Thyroid gland (tissue), 4 donors: Measurements from ENCODE around the gene METTL22.

Source experiments
- POLR2A ChIP-seq, 2 donors: fragments of 450-650 bp; IDR thresholded peaks; one replicate each; pipeline ENCODE4 v1.6.1; 2017; ENCODE audit warnings: antibody characterized with exemption in 2 of 2, mild to moderate bottlenecking in 2 of 2, moderate library complexity in 1 of 2
- TF ChIP-seq, protein P1 (sequence below), 6 experiments: fragments of 200-600 bp in 3 of 6; fragments of 450-650 bp in 3 of 6; sonication (generic) in 3 of 6; IDR thresholded peaks; one replicate each; pipeline ENCODE4 v1.5.1; 2016 to 2019; ENCODE audit warnings: antibody characterized with exemption in 6 of 6, mild to moderate bottlenecking in 2 of 6, inconsistent platforms in 1 of 6, moderate library complexity in 1 of 6

DNA sequence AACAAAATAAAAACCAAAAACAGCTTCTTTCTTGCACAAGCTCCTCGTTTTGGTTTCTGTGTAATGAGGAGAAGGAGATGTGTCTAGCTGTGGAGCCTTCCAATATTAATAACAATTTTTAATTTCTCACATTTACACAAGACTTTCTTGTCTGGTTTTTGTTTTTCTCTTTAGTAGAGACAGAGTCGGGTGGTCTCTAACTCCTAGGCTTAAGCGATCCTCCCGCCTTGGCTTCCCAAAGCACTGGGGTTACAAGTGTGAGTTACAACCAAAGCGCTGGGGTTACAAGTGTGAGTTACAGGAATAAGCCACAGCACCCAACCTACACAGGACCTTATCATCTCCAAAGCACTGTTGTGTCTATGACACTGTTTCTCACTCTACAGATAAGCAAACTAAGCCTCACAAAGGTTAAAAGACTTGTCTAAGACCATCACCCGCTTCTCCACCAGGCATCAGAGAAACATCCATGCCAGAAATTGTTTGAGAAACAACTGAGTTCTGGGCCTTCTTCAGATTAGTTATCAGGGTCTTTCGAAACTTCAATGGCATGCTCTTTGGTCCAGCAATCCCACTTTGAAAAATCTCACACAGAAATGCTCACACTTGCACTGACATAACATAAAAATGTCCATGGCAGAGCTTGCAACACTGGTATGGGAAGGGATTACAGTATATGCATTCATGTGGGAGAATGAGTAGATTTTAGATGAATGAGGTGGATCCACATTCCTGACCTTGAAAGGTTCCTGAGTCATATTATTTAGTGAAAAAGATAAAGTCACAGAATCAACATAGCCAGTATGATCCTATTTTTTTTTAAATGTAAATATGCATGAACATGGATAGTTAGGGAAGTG lies 56.8 kb downstream of the METTL22 start:
- TF ChIP-seq, protein P1, sequence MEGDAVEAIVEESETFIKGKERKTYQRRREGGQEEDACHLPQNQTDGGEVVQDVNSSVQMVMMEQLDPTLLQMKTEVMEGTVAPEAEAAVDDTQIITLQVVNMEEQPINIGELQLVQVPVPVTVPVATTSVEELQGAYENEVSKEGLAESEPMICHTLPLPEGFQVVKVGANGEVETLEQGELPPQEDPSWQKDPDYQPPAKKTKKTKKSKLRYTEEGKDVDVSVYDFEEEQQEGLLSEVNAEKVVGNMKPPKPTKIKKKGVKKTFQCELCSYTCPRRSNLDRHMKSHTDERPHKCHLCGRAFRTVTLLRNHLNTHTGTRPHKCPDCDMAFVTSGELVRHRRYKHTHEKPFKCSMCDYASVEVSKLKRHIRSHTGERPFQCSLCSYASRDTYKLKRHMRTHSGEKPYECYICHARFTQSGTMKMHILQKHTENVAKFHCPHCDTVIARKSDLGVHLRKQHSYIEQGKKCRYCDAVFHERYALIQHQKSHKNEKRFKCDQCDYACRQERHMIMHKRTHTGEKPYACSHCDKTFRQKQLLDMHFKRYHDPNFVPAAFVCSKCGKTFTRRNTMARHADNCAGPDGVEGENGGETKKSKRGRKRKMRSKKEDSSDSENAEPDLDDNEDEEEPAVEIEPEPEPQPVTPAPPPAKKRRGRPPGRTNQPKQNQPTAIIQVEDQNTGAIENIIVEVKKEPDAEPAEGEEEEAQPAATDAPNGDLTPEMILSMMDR (IDR thresholded peaks at IDR 0.05), result no peak
- no peak for TF ChIP-seq POLR2A (IDR thresholded peaks at IDR 0.05)
